Adrenal gland (tissue), 12 donors: ENCODE data around the gene CPHXL2. TPM values are rescaled to one million over a fixed set of nuclear protein-coding genes. Genes with fewer than 3 reads are reported as not detected.

Source experiments
- DNase-seq, 7 donors: peaks; one replicate each; pipeline ENCODE4 v3.0.0-alpha.2; 2019 to 2020
- H3K27ac ChIP-seq, 5 donors: fragments of 200-600 bp; sonication (generic) in 4 of 5; 1 replicate in 3 of 5; 2 replicates in 2 of 5; pipeline versions ENCODE4 v1.5.1 to v1.8.0; 2016 to 2020; ENCODE audit warnings: mild to moderate bottlenecking in 1 of 5
- H3K27me3 ChIP-seq: fragments of 200-600 bp; 2 replicates; pipeline ENCODE4 v1.8.0; 2021
- H3K36me3 ChIP-seq, 2 donors: fragments of 200-600 bp; replicated peaks in 1 of 2; 1 replicate in 1 of 2; 2 replicates in 1 of 2; pipeline versions ENCODE4 v1.5.1 to v1.8.0; 2018 to 2022
- H3K4me1 ChIP-seq, 2 donors: fragments of 200-600 bp; replicated peaks in 1 of 2; 1 replicate in 1 of 2; 2 replicates in 1 of 2; pipeline versions ENCODE4 v1.5.1 to v1.8.0; 2018 to 2021
- H3K4me3 ChIP-seq, 4 donors: fragments of 200-600 bp; sonication (generic) in 3 of 4; one replicate each; pipeline ENCODE4 v1.5.1; 2016 to 2018
- H3K9me3 ChIP-seq, 3 donors: fragments of 200-600 bp; sonication (generic) in 1 of 3; replicated peaks in 1 of 3; 1 replicate in 2 of 3; 2 replicates in 1 of 3; pipeline versions ENCODE4 v1.5.1 to v1.8.0; 2016 to 2021
- POLR2A ChIP-seq, 2 donors: fragments of 450-650 bp; IDR thresholded peaks; one replicate each; pipeline ENCODE4 v1.6.1; 2017; ENCODE audit warnings: antibody characterized with exemption in 2 of 2, mild to moderate bottlenecking in 2 of 2, moderate library complexity in 1 of 2
- WGBS, 4 donors: extraction: QIAGEN DNeasy Blood & Tissue Kit in 2 of 4; methylation state at CpG; one replicate each; pipeline versions ENCODE4 v1.1.5 to v1.1.7; 2013 to 2017; 5-methylcytosine and 5-hydroxymethylcytosine counted together
- intact Hi-C, 2 donors: fragments of 100-400 bp; cut with DNase I; formaldehyde crosslinking; loops; one replicate each; pipeline versions ENCODE4 v1.14.1 to v1.15.0; 2022 to 2023
- polyA plus RNA-seq, 3 donors: library from polyadenylated mRNA; stranded (reverse); fragments of 200-250 nt in 2 of 3; fragments of 350-450 nt in 1 of 3; fragmentation: Illumina TruSeq in 1 of 3; extraction: RNeasy Lipid Tissue Mini Kit (QIAGEN cat#74804) in 1 of 3; gene quantifications; one replicate each; pipeline ENCODE4 v1.2.3, GENCODE V29; 2013 to 2014
- total RNA-seq, 9 donors: library from RNA; depleted of rRNA in 4 of 9; stranded (reverse); fragments of >200 nt in 4 of 9; fragments of 120-200 nt in 1 of 9; fragmentation: NEBNext Ultra II Directional in 1 of 9; extraction: Animal tissue kit (Norgen Biotek cat#: 25700) in 1 of 9; gene quantifications; one replicate each; pipeline versions ENCODE4 v1.1.0 to v1.2.4, GENCODE V29; 2013 to 2023
- TF ChIP-seq, protein P1 (sequence below), 6 experiments: fragments of 450-650 bp in 4 of 6; fragments of 200-600 bp in 2 of 6; sonication (generic) in 1 of 6; IDR thresholded peaks; 1 replicate in 5 of 6; 2 replicates in 1 of 6; pipeline versions ENCODE4 v1.5.1 to v1.8.0; 2016 to 2021; ENCODE audit warnings: antibody characterized with exemption in 6 of 6, mild to moderate bottlenecking in 2 of 6, moderate library complexity in 1 of 6
- donor health status: healthy with polysubstance abuse.
- donor health status: Bipolar disorder and iron deficiency.
- donor health status: DM: yes; HTN: yes; CAD: no.
- donor health status: DM: no; HTN: no; CAD: no.
- donor health status: DM: no; HTN: no; CAD: no.
- donor health status: DM: yes; HTN: yes; CAD: no.

The CPHXL2 gene
- total and polyA plus RNA-seq, 12 donors: not detected

DNA sequence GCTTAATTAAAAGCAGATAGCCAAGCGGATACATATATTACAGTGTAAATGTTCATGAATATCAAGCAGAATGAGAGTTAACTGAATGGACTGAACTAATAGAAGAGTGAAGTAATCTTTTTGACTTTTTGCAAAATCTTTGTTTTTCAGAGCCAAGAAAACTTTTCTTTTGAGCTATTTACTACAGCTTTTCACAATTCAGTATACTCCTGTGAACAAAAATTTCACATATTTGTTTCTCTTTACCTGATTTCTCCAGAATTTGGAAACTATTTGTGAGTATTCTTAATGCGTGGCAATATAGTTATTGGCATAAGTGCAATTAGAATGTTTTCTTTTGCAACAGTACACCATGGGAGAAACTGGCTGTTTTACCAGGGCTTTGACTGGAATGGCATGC is 33.5 kb upstream of the CPHXL2 start:
- TF ChIP-seq, protein P1, sequence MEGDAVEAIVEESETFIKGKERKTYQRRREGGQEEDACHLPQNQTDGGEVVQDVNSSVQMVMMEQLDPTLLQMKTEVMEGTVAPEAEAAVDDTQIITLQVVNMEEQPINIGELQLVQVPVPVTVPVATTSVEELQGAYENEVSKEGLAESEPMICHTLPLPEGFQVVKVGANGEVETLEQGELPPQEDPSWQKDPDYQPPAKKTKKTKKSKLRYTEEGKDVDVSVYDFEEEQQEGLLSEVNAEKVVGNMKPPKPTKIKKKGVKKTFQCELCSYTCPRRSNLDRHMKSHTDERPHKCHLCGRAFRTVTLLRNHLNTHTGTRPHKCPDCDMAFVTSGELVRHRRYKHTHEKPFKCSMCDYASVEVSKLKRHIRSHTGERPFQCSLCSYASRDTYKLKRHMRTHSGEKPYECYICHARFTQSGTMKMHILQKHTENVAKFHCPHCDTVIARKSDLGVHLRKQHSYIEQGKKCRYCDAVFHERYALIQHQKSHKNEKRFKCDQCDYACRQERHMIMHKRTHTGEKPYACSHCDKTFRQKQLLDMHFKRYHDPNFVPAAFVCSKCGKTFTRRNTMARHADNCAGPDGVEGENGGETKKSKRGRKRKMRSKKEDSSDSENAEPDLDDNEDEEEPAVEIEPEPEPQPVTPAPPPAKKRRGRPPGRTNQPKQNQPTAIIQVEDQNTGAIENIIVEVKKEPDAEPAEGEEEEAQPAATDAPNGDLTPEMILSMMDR (IDR thresholded peaks at IDR 0.05): no peak
- no peak for TF ChIP-seq POLR2A (IDR thresholded peaks at IDR 0.05)
- intact Hi-C loops: no loop called here
- no peak overlapping the region for H3K4me3 ChIP-seq
- H3K27me3 ChIP-seq: no peaks in the 10 kb centered on the region
- peaks cover 0 to 18% (median 0%) of the 10 kb centered on the region in 3 donors for H3K9me3 ChIP-seq
- no peaks in the 10 kb centered on the region for H3K4me1 ChIP-seq
- H3K36me3 ChIP-seq: no peaks in the 10 kb centered on the region
- WGBS, 4 donors: 91 to 99% (median 93%) methylated on average over 2 of the region's 2 CpGs
- no peak for DNase-seq
- H3K27ac ChIP-seq: no peak overlapping the region

DNA sequence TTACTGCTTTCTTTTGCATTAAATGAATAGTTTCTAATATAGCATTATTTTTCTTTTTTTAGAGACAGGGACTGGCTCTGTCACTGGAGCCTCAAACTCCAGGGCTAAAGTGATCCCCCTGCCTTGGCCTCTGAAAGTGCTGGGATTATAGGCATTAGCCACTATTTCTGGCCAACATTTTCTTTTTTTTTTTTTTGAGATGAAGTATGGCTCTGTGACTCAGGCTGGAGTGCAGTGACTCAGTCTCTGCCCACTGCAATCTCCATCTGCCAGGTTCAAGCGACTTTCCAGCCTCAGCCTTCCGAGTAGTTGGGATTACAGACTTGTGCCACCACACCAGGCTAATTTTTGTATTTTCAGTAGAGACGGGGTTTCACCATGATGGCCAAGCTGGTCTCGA is 26.5 kb upstream of the CPHXL2 start:
- H3K4me1 ChIP-seq: no peaks in the 10 kb centered on the region
- no peaks in the 10 kb centered on the region for H3K9me3 ChIP-seq
- 70 to 84% (median 79%) methylated on average over 4 of the region's 4 CpGs for WGBS, 4 donors
- H3K4me3 ChIP-seq: no peak overlapping the region
- peak in 5 of 7 donors; percentile 2 to 30 (median 18) for DNase-seq
- no peak overlapping the region for H3K27ac ChIP-seq
- no peaks in the 10 kb centered on the region for H3K27me3 ChIP-seq
- intact Hi-C loops: no loop called here
- H3K36me3 ChIP-seq: no peaks in the 10 kb centered on the region
- TF ChIP-seq, protein P1 (IDR thresholded peaks at IDR 0.05): no peak
- no peak for TF ChIP-seq POLR2A (IDR thresholded peaks at IDR 0.05)

DNA sequence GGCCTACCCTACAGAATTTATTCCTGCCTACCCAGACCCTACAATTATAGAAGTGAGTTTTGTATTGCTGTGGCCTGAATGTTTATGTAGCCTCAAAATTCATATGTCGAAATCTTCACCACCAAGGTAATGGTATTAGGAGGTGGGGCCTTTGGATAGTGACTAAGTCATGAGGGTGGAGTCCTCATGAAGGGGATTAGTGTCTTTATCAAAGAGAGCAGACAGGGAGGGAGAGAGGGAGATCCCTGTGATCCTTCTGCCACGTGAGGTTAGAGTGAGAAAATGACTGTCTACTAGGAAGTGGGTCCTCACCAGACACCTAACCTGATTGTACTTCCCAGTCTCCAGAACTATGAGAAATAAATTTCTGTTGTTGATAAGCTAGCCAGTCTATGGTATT is 25.4 kb upstream of the CPHXL2 start:
- H3K27me3 ChIP-seq: no peaks in the 10 kb centered on the region
- 69 to 74% (median 72%) methylated on average over 2 of the region's 2 CpGs for WGBS, 4 donors
- H3K27ac ChIP-seq: no peak overlapping the region
- no peaks in the 10 kb centered on the region for H3K36me3 ChIP-seq
- TF ChIP-seq, protein P1 (IDR thresholded peaks at IDR 0.05): no peak
- no peak for TF ChIP-seq POLR2A (IDR thresholded peaks at IDR 0.05)
- H3K9me3 ChIP-seq: no peaks in the 10 kb centered on the region
- no peak overlapping the region for H3K4me3 ChIP-seq
- DNase-seq: no peak
- no peaks in the 10 kb centered on the region for H3K4me1 ChIP-seq
- intact Hi-C loops: no loop called here

GRCh38 chr16:75701361-75701760 is 24.6 kb upstream of the CPHXL2 start, which contains the start of gene DUXB:
Gene DUXB, minus strand, starts transcription at chr16:75701461. Its CDS starts 43 bp downstream, at chr16:75701418.
- Histone ChIP-seq H3K36me3 (no peaks in the 10 kb centered on the region), H3K27ac (no peak within 1 kb of the TSS), H3K9me3 (no peaks in the 10 kb centered on the region), H3K27me3 (no peaks in the 10 kb centered on the region), H3K4me1 (no peaks in the 10 kb centered on the region), H3K4me3 (no peak within 1 kb of the TSS)
- intact Hi-C loops: no loop called here
- DNase-seq: no peak
- no peak for TF ChIP-seq POLR2A (IDR thresholded peaks at IDR 0.05)
- TF ChIP-seq, protein P1 (IDR thresholded peaks at IDR 0.05): no peak
- 73 to 90% (median 87%) methylated on average over 5 of the region's 5 CpGs for WGBS, 4 donors
